Sigmoid colon (tissue), 4 donors: ENCODE data around the gene PDE4D.

Source experiments
- EP300 ChIP-seq, 4 donors: sonication (generic); formaldehyde crosslinking; IDR thresholded peaks; one replicate each; pipeline ENCODE4 v1.6.1; 2017; ENCODE audit warnings: antibody characterized with exemption in 4 of 4
- POLR2A ChIP-seq, 2 donors: fragments of 450-650 bp; IDR thresholded peaks; one replicate each; pipeline ENCODE4 v1.6.1; 2016; ENCODE audit warnings: antibody characterized with exemption in 2 of 2, mild to moderate bottlenecking in 2 of 2, moderate library complexity in 2 of 2
- TF ChIP-seq, protein P1 (sequence below), 4 experiments: fragments of 450-650 bp in 3 of 4; fragments of 200-600 bp in 1 of 4; IDR thresholded peaks; one replicate each; pipeline ENCODE4 v1.5.1; 2016 to 2019; ENCODE audit warnings: antibody characterized with exemption in 4 of 4, mild to moderate bottlenecking in 3 of 4, moderate library complexity in 2 of 4

DNA sequence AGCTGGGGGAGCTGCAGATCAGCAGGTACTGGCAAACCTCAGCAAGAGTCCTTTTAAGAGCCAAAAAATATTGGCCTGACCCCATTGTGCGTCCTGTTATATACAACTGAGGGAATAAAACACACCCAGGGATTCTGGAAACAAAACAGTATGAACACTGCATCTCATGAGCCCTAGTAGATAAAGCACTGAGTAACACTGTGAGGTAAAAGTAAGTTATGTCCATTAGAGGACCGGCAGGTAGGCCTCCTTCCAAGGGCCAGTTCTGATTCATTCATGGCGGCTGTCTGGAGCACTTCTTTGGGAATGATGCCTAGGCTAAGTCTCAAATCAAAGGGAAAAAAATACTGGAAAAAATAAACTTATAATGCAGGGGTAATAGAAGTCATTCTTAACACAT lies 64.9 kb downstream of the PDE4D start:
- TF ChIP-seq, protein P1, sequence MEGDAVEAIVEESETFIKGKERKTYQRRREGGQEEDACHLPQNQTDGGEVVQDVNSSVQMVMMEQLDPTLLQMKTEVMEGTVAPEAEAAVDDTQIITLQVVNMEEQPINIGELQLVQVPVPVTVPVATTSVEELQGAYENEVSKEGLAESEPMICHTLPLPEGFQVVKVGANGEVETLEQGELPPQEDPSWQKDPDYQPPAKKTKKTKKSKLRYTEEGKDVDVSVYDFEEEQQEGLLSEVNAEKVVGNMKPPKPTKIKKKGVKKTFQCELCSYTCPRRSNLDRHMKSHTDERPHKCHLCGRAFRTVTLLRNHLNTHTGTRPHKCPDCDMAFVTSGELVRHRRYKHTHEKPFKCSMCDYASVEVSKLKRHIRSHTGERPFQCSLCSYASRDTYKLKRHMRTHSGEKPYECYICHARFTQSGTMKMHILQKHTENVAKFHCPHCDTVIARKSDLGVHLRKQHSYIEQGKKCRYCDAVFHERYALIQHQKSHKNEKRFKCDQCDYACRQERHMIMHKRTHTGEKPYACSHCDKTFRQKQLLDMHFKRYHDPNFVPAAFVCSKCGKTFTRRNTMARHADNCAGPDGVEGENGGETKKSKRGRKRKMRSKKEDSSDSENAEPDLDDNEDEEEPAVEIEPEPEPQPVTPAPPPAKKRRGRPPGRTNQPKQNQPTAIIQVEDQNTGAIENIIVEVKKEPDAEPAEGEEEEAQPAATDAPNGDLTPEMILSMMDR (IDR thresholded peaks at IDR 0.05): no peak
- TF ChIP-seq POLR2A (IDR thresholded peaks at IDR 0.05): no peak
- no peak for TF ChIP-seq EP300 (IDR thresholded peaks at IDR 0.05)
